GM13976 (cell line): ENCODE results near the gene SPARC.
"Not testable (repeated sequence)": the region's sequence is repeated elsewhere in the genome, so short reads cannot be mapped to it uniquely, and the experiment has no call there.

Source experiments
- DNase-seq: peaks from one replicate; pipeline ENCODE4 v3.0.0; 2012; ENCODE audit warnings: low spot score
- CTCF ChIP-seq: IDR thresholded peaks from 2 replicates; pipeline ENCODE4 v1.5.1; 2012; ENCODE audit warnings: borderline replicate concordance, mild to moderate bottlenecking; ENCODE audit not compliant: insufficient read depth; ENCODE audit errors: extremely low read depth, missing control alignments, control extremely low read depth
- in situ Hi-C: fragments of 300-500 bp; cut with MboI; formaldehyde crosslinking; loops from one replicate; pipeline ENCODE4 v1.12.0; 2022; ENCODE audit warnings: low sequenced_read_pairs, mixed read lengths, inconsistent platforms; ENCODE audit not compliant: unreplicated experiment

SPARC gene

GRCh38 chr5:151684690-151685361 lies 1.9 kb downstream of the SPARC start:
- no peak for DNase-seq
- TF ChIP-seq CTCF: no peak
- in situ Hi-C loops: no loop called here

- no peak for TF ChIP-seq CTCF
- in situ Hi-C loops: no loop called here
- DNase-seq: no peak
These were observed 2.6 kb downstream of the SPARC start for GRCh38 chr5:151683986-151684588.

- TF ChIP-seq CTCF: no peak
- no peak for DNase-seq
- in situ Hi-C loops: no loop called here
These were observed 3.3 kb downstream of the SPARC start for GRCh38 chr5:151683444-151683843.

- in situ Hi-C loops: no loop called here
- no peak for TF ChIP-seq CTCF
- no peak for DNase-seq
These were observed 3.9 kb downstream of the SPARC start for GRCh38 chr5:151682751-151683331.

- in situ Hi-C loops: no loop called here
- TF ChIP-seq CTCF: no peak
- DNase-seq: no peak
These were observed 4.5 kb downstream of the SPARC start for GRCh38 chr5:151682240-151682639.

- in situ Hi-C loops: no loop called here
- TF ChIP-seq CTCF: no peak
- no peak for DNase-seq
These were observed 5.7 kb downstream of the SPARC start for GRCh38 chr5:151680944-151681427.

GRCh38 chr5:151680156-151680505 lies 6.6 kb downstream of the SPARC start:
- in situ Hi-C loops, DNase-seq: not testable (repeated sequence)
